GM19351 (cell line): ENCODE measurements around the gene DCAF6.
"Not testable (repeated sequence)": the region's sequence is repeated elsewhere in the genome, so short reads cannot be mapped to it uniquely, and the experiment has no call there.

Source experiments
- ATAC-seq: cut with Tn5 transposase; IDR thresholded peaks from one replicate; pipeline ENCODE4 v1.9.1; 2021; ENCODE audit warnings: mild to moderate bottlenecking, moderate library complexity; ENCODE audit not compliant: unreplicated experiment

DCAF6 gene

GRCh38 chr1:168007691-168008090, 71.2 kb downstream of the DCAF6 start:
- no peak for ATAC-seq

GRCh38 chr1:168008595-168008994, 72.1 kb downstream of the DCAF6 start:
- no peak for ATAC-seq

GRCh38 chr1:168009322-168009721, 72.8 kb downstream of the DCAF6 start:
- ATAC-seq = no peak

GRCh38 chr1:168019407-168019806, 82.9 kb downstream of the DCAF6 start:
- no peak for ATAC-seq

GRCh38 chr1:168031198-168031597, 94.7 kb downstream of the DCAF6 start:
- no peak for ATAC-seq

GRCh38 chr1:168031627-168032026, 95.1 kb downstream of the DCAF6 start:
- no peak for ATAC-seq

- ATAC-seq = peak; percentile 70
Measured at GRCh38 chr1:168032029-168032428, 95.5 kb downstream of the DCAF6 start.

GRCh38 chr1:168035345-168035744, 98.9 kb downstream of the DCAF6 start:
- ATAC-seq = no peak

- ATAC-seq = no peak
Measured at GRCh38 chr1:168042362-168042761, 105.9 kb downstream of the DCAF6 start.

GRCh38 chr1:168045311-168045710, 108.8 kb downstream of the DCAF6 start:
- ATAC-seq = no peak

- ATAC-seq = no peak
Measured at GRCh38 chr1:168050307-168050706, 113.8 kb downstream of the DCAF6 start.

- ATAC-seq = no peak
Measured at GRCh38 chr1:168050880-168051279, 114.4 kb downstream of the DCAF6 start.

GRCh38 chr1:168053681-168054080, 117.2 kb downstream of the DCAF6 start:
- no peak for ATAC-seq

- ATAC-seq = no peak
Measured at GRCh38 chr1:168054117-168054516, 117.6 kb downstream of the DCAF6 start.

- ATAC-seq = not testable (repeated sequence)
Measured at GRCh38 chr1:168056152-168056551, 119.7 kb downstream of the DCAF6 start.

GRCh38 chr1:168057355-168057754, 120.9 kb downstream of the DCAF6 start:
- ATAC-seq = no peak

- no peak for ATAC-seq
Measured at GRCh38 chr1:168057921-168058320, 121.4 kb downstream of the DCAF6 start.

GRCh38 chr1:168064216-168064615, 127.7 kb downstream of the DCAF6 start:
- ATAC-seq = no peak

- ATAC-seq = no peak
Measured at GRCh38 chr1:168065506-168065905, 129.0 kb downstream of the DCAF6 start.

GRCh38 chr1:168069384-168069783, 132.9 kb downstream of the DCAF6 start:
- ATAC-seq = no peak

- no peak for ATAC-seq
Measured at GRCh38 chr1:168079761-168080160, 143.3 kb downstream of the DCAF6 start.

GRCh38 chr1:168081373-168082007, 145.0 kb downstream of the DCAF6 start:
- ATAC-seq = no peak
